ENCODE data around the gene PTPRZ1. TPM values are rescaled to one million over a fixed set of nuclear protein-coding genes. Genes with fewer than 3 reads are reported as not detected.

PTPRZ1 gene
- total RNA-seq, 1 experiment from 2014 or later, result 105 TPM

- TF ChIP-seq HMGXB4 (CRISPR knock-in tag; IDR thresholded peaks at IDR 0.05) (no peak), ZBTB21 (CRISPR knock-in tag; IDR thresholded peaks at IDR 0.05; ENCODE audit: borderline replicate concordance) (no peak)
Observed at GRCh38 chr7:122054393-122054792, 181.4 kb downstream of the PTPRZ1 start (continued).

GRCh38 chr7:122055073-122055472 lies 182.1 kb downstream of the PTPRZ1 start:
- TF ChIP-seq TEAD4 (CRISPR knock-in tag; IDR thresholded peaks at IDR 0.05), result no peak
- TF ChIP-seq ZNF512 (CRISPR knock-in tag; IDR thresholded peaks at IDR 0.05; ENCODE audit: borderline replicate concordance), result no peak
- TF ChIP-seq CREB1 (CRISPR knock-in tag; IDR thresholded peaks at IDR 0.05), result no peak
- TF ChIP-seq TP53 (CRISPR knock-in tag; IDR thresholded peaks at IDR 0.05), result no peak
- TF ChIP-seq ZNF263 (CRISPR knock-in tag; IDR thresholded peaks at IDR 0.05; ENCODE audit: low read depth), result no peak
- no peak for TF ChIP-seq NFE2L1 (CRISPR knock-in tag; IDR thresholded peaks at IDR 0.05)
- no peak for TF ChIP-seq USF2 (CRISPR knock-in tag; IDR thresholded peaks at IDR 0.05)
- no peak for TF ChIP-seq ETV6 (CRISPR knock-in tag; IDR thresholded peaks at IDR 0.05)
- no peak for TF ChIP-seq SMAD4 (CRISPR knock-in tag; IDR thresholded peaks at IDR 0.05)
- TF ChIP-seq IRF1 (CRISPR knock-in tag; IDR thresholded peaks at IDR 0.05), result no peak
- no peak for TF ChIP-seq NFATC4 (CRISPR knock-in tag; IDR thresholded peaks at IDR 0.05)
- TF ChIP-seq E2F4 (CRISPR knock-in tag; IDR thresholded peaks at IDR 0.05; ENCODE audit: borderline replicate concordance, low read depth), result no peak
- no peak for TF ChIP-seq ATF1 (CRISPR knock-in tag; IDR thresholded peaks at IDR 0.05)
- no peak for TF ChIP-seq HMGA2 (CRISPR knock-in tag; IDR thresholded peaks at IDR 0.05)
- no peak for TF ChIP-seq KAT7 (CRISPR knock-in tag; IDR thresholded peaks at IDR 0.05; ENCODE audit: borderline replicate concordance)
- TF ChIP-seq NFYB (CRISPR knock-in tag; conservative IDR thresholded peaks at IDR 0.05; ENCODE audit: low read depth), result no peak
- no peak for TF ChIP-seq GABPB1 (CRISPR knock-in tag; IDR thresholded peaks at IDR 0.05)
- H3K27me3 Mint-ChIP-seq (ENCODE audit: low read depth), result no peaks in the 10 kb centered on the region
- ChIA-PET CTCF (no interaction called here), POLR2A (no interaction called here)
- H3K4me3 Mint-ChIP-seq, result no peak overlapping the region
- no peaks in the 10 kb centered on the region for H3K9me3 Mint-ChIP-seq
- no peak overlapping the region for H3K27ac Mint-ChIP-seq
- DNase-seq (ENCODE audit: low spot score) (no peak), ATAC-seq (no peak)
- H3K36me3 Mint-ChIP-seq, result peaks cover 68% of the 10 kb centered on the region
- H3K4me1 Mint-ChIP-seq, result peaks cover 17% of the 10 kb centered on the region

GRCh38 chr7:122056977-122057376 lies 184.0 kb downstream of the PTPRZ1 start:
- Mint-ChIP-seq H3K27ac (peak overlapping the region; percentile 37; the same call in 1 of the 2 replicates), H3K36me3 (peaks cover 70% of the 10 kb centered on the region), H3K4me3 (no peak overlapping the region), H3K4me1 (peaks cover 17% of the 10 kb centered on the region), H3K9me3 (no peaks in the 10 kb centered on the region), H3K27me3 (ENCODE audit: low read depth) (no peaks in the 10 kb centered on the region)
- POLR2A ChIA-PET, result no interaction called here
- ATAC-seq (no peak), DNase-seq (ENCODE audit: low spot score) (no peak)
- CTCF ChIA-PET, result no interaction called here
- TF ChIP-seq ZNF416 (CRISPR knock-in tag; IDR thresholded peaks at IDR 0.05) (no peak), E2F5 (CRISPR knock-in tag; IDR thresholded peaks at IDR 0.05) (no peak), ZBTB21 (CRISPR knock-in tag; IDR thresholded peaks at IDR 0.05; ENCODE audit: borderline replicate concordance) (no peak), ZNF232 (CRISPR knock-in tag; IDR thresholded peaks at IDR 0.05) (no peak), ZSCAN18 (CRISPR knock-in tag; IDR thresholded peaks at IDR 0.05) (no peak), STAT6 (CRISPR knock-in tag; conservative IDR thresholded peaks at IDR 0.05; ENCODE audit: low read depth) (no peak)

All from WTC11 (cell line).